ENCODE measurements around the gene TMPRSS11F. TPM values are rescaled to one million over a fixed set of nuclear protein-coding genes. Genes with fewer than 3 reads are reported as not detected.

The TMPRSS11F gene
- not detected in 2 replicates for total RNA-seq

GRCh38 chr4:68129793-68130192, at the start of gene TMPRSS11F:
TMPRSS11F (minus strand) TSS chr4:68129869; CDS start chr4:68129820, 49 bp downstream.

Small RNAs within 50 kb of the gene (small RNA-seq; reads per million reads assigned to genes)
- gene RNU6-95P, result 0.70 reads per million, percentile 4 among the genes with 10 or more reads in this experiment

Other genes starting within 250 kb of the TMPRSS11F start
- not detected in 2 replicates for gene TMPRSS11D, start 245.9 kb downstream of the TMPRSS11F start, total RNA-seq
- not detected in 2 replicates for gene TMPRSS11A, start 166.4 kb downstream of the TMPRSS11F start, total RNA-seq
- not detected in 2 replicates for gene TMPRSS11B, start 115.8 kb upstream of the TMPRSS11F start, total RNA-seq
- gene YTHDC1, start 220.2 kb upstream of the TMPRSS11F start, total RNA-seq, result 61.6 and 66.8 TPM in 2 replicates